ENCODE results near the gene CES3. TPM values are rescaled to one million over a fixed set of nuclear protein-coding genes. Genes with fewer than 3 reads are reported as not detected.
"Not testable (repeated sequence)": the region's sequence is repeated elsewhere in the genome, so short reads cannot be mapped to it uniquely, and the experiment has no call there.

Gene CES3
- polyA plus RNA-seq, 2 of the 4 experiments (the other 2 are of a cell fraction) = 2.1 to 3.8 TPM

DNA sequence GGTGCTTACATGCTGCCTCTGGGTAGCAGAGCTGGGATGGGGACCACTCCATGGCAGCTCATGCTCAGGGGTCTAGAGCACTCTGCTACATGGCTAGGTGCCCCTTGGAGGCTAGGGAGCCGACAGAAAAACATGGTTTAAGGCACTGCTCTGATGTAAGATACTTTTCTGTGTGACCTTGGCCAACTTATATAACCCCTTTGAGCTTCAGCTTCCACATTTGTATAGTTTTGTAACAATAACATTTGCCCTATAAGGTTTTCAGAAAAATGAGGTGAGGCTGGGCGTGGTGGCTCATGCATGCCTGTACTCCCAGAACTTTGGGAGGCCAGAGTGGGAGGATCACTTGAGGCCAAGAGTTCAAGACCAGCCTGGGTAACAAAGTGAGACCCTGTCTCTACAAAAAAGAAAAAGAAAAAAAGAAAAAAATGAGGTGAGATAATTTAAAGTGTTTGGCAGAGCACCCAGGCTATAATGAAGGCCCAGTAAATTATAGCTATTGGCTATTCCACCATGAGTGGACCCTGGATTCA lies 30.5 kb downstream of the CES3 start:
- H3K4me2 ChIP-seq = no peak overlapping the region
- H3K4me1 ChIP-seq = peaks cover 15% of the 10 kb centered on the region
- WGBS (ENCODE audit: missing lambda C conversion rate) = 35% methylated on average over 2 of the region's 2 CpGs
- no peaks in the 10 kb centered on the region for H3K9me3 ChIP-seq
- ATAC-seq = no peak
- DNase-seq (ENCODE audit: low read depth in 1 of 2, low spot score in 1 of 2) = no peak
- H3K27ac ChIP-seq = peak overlapping the region in 1 of 2 experiments; percentile 31; a peak in 1 of 6 replicates
- TF ChIP-seq ZSCAN20 (CRISPR knock-in tag; IDR thresholded peaks at IDR 0.05) (no peak), EHMT2 (IDR thresholded peaks at IDR 0.05; ENCODE audit: low read depth) (no peak), JUN (IDR thresholded peaks at IDR 0.05) (no peak), RNF2 (IDR thresholded peaks at IDR 0.05; ENCODE audit: borderline replicate concordance, low read depth) (no peak), CBX2 (IDR thresholded peaks at IDR 0.05; ENCODE audit: borderline replicate concordance, low read depth) (no peak), HOXA7 (CRISPR knock-in tag; IDR thresholded peaks at IDR 0.05) (no peak), CEBPB (IDR thresholded peaks at IDR 0.05) (no peak), HDAC2 (IDR thresholded peaks at IDR 0.05) (no peak), POLR2AphosphoS2 (conservative IDR thresholded peaks at IDR 0.05; ENCODE audit: low read length) (no peak), CTCF (IDR thresholded peaks at IDR 0.05) (no peak), CHD4 (IDR thresholded peaks at IDR 0.05; ENCODE audit: borderline replicate concordance) (no peak), GATA3 (IDR thresholded peaks at IDR 0.05; ENCODE audit: borderline replicate concordance) (no peak), CHD2 (IDR thresholded peaks at IDR 0.05; ENCODE audit: low read length, partially characterized antibody) (no peak), RFX5 (IDR thresholded peaks at IDR 0.05) (no peak)
- TF ChIP-seq, protein P1, sequence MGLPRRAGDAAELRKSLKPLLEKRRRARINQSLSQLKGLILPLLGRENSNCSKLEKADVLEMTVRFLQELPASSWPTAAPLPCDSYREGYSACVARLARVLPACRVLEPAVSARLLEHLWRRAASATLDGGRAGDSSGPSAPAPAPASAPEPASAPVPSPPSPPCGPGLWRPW (IDR thresholded peaks at IDR 0.05) = no peak
- ChIA-PET CTCF (interaction anchor here (0.9 to 9.5 kb wide), 13 partner anchors 14 to 198 kb away, joined by 3 to 68 read pairs (median 4); partner anchors contain the start of genes EXOC3L1, NOL3 and TRADD), POLR2A (no interaction called here)
- FAIRE-seq = no peak
- H3K4me3 ChIP-seq = no peak overlapping the region

GRCh38 chr16:66993558-66993957 lies 32.5 kb downstream of the CES3 start:
- H3K4me2 ChIP-seq; FAIRE-seq; H3K4me3 ChIP-seq; H3K27ac ChIP-seq; H3K9me3 ChIP-seq; ATAC-seq; POLR2A ChIA-PET; DNase-seq (ENCODE audit: low read depth in 1 of 2, low spot score in 1 of 2): not testable (repeated sequence)
- 88% methylated on average over 12 of the region's 12 CpGs for WGBS (ENCODE audit: missing lambda C conversion rate)
- peaks cover 20% of the 10 kb centered on the region for H3K4me1 ChIP-seq
- CTCF ChIA-PET = interaction anchor here (1.0 to 9.5 kb wide), 7 partner anchors 8 to 192 kb away, joined by 3 to 68 read pairs (median 10); no protein-coding TSS in a partner anchor

GRCh38 chr16:66996324-66996982 lies 35.4 kb downstream of the CES3 start:
- H3K4me3 ChIP-seq = no peak overlapping the region; the same call in 2 of the 3 replicates
- H3K9me3 ChIP-seq = no peaks in the 10 kb centered on the region
- peak in 1 of 2 experiments; percentile 42 for DNase-seq (ENCODE audit: low read depth in 1 of 2, low spot score in 1 of 2)
- peak in 1 of 2 experiments; percentile 58; a peak in 1 of 6 replicates for ATAC-seq
- FAIRE-seq = no peak
- peak overlapping the region; percentile 62 to 72; a peak in 5 of 6 replicates for H3K27ac ChIP-seq
- peaks cover 25% of the 10 kb centered on the region for H3K4me1 ChIP-seq
- POLR2A ChIA-PET = no interaction called here
- WGBS (ENCODE audit: missing lambda C conversion rate) = 41% methylated on average over 6 of the region's 6 CpGs
- peak overlapping the region; percentile 56 for H3K4me2 ChIP-seq
- CTCF ChIA-PET = interaction anchor here (0.9 to 5.9 kb wide), 7 partner anchors 9 to 189 kb away, joined by 3 to 25 read pairs (median 3); no protein-coding TSS in a partner anchor
- TF ChIP-seq FOSL2 (IDR thresholded peaks at IDR 0.05) (no peak), FOSL2 (CRISPR knock-in tag; IDR thresholded peaks at IDR 0.05) (0 out of 2 replicates have a peak, but pooled peaks have one; percentile 12), CBX8 (IDR thresholded peaks at IDR 0.05) (no peak), CEBPB (IDR thresholded peaks at IDR 0.05) (peak; percentile 65 to 77; a peak in 2 of 4 replicates), HDAC2 (IDR thresholded peaks at IDR 0.05) (no peak), MAFK (IDR thresholded peaks at IDR 0.05; ENCODE audit: partially characterized antibody) (no peak), MYC (IDR thresholded peaks at IDR 0.05; ENCODE audit: borderline replicate concordance, low read length) (no peak), RFX5 (IDR thresholded peaks at IDR 0.05) (no peak), HOXA7 (CRISPR knock-in tag; IDR thresholded peaks at IDR 0.05) (no peak), CTCF (IDR thresholded peaks at IDR 0.05) (no peak), MAZ (IDR thresholded peaks at IDR 0.05; ENCODE audit: borderline replicate concordance, low read depth, low read length) (no peak)
- TF ChIP-seq, protein P2, sequence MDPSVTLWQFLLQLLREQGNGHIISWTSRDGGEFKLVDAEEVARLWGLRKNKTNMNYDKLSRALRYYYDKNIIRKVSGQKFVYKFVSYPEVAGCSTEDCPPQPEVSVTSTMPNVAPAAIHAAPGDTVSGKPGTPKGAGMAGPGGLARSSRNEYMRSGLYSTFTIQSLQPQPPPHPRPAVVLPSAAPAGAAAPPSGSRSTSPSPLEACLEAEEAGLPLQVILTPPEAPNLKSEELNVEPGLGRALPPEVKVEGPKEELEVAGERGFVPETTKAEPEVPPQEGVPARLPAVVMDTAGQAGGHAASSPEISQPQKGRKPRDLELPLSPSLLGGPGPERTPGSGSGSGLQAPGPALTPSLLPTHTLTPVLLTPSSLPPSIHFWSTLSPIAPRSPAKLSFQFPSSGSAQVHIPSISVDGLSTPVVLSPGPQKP (IDR thresholded peaks at IDR 0.05; ENCODE audit: low read depth, low read length) = no peak
- TF ChIP-seq, protein P3, sequence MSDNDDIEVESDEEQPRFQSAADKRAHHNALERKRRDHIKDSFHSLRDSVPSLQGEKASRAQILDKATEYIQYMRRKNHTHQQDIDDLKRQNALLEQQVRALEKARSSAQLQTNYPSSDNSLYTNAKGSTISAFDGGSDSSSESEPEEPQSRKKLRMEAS (IDR thresholded peaks at IDR 0.05) = no peak
